ENCODE measurements around the gene RTP3. TPM values are rescaled to one million over a fixed set of nuclear protein-coding genes. Genes with fewer than 3 reads are reported as not detected.

The RTP3 gene
- total RNA-seq, 1 donor from 2014 or later, result not detected

GRCh38 chr3:46466273-46466672 lies 31.5 kb upstream of the RTP3 start:
- H3K36me3 ChIP-seq, result no peaks in the 10 kb centered on the region
- no peak for DNase-seq
- H3K4me1 ChIP-seq, result peaks cover 30% of the 10 kb centered on the region
- TF ChIP-seq CTCF (IDR thresholded peaks at IDR 0.05), result no peak
- no peak overlapping the region for H3K4me3 ChIP-seq
- H3K9me3 ChIP-seq, result no peaks in the 10 kb centered on the region
- H3K27ac ChIP-seq, result no peak overlapping the region
- ATAC-seq, result no peak
- intact Hi-C loops (cut with DNase I), result no loop called here
- peaks cover 19% of the 10 kb centered on the region for H3K27me3 ChIP-seq (ENCODE audit: low read depth)

- no peak overlapping the region for H3K27ac ChIP-seq
- no peaks in the 10 kb centered on the region for H3K36me3 ChIP-seq
- ATAC-seq (no peak), DNase-seq (no peak)
- H3K4me1 ChIP-seq, result peaks cover 30% of the 10 kb centered on the region
- intact Hi-C loops (cut with DNase I), result no loop called here
- H3K27me3 ChIP-seq (ENCODE audit: low read depth), result peaks cover 19% of the 10 kb centered on the region
- no peak for TF ChIP-seq CTCF (IDR thresholded peaks at IDR 0.05)
- H3K9me3 ChIP-seq, result no peaks in the 10 kb centered on the region
- H3K4me3 ChIP-seq, result no peak overlapping the region
These were observed 30.8 kb upstream of the RTP3 start for GRCh38 chr3:46466871-46467403.

GRCh38 chr3:46467562-46467961 lies 30.2 kb upstream of the RTP3 start:
- intact Hi-C loops (cut with DNase I), result no loop called here

GRCh38 chr3:46468753-46469600 lies 28.8 kb upstream of the RTP3 start:
- intact Hi-C loops (cut with DNase I), result no loop called here
- TF ChIP-seq CTCF (IDR thresholded peaks at IDR 0.05), result no peak
- H3K4me1 ChIP-seq, result peaks cover 23% of the 10 kb centered on the region

More at GRCh38 chr3:46467562-46467961, 30.2 kb upstream of the RTP3 start:
- Histone ChIP-seq H3K27me3 (ENCODE audit: low read depth) (peaks cover 19% of the 10 kb centered on the region), H3K27ac (no peak overlapping the region), H3K9me3 (no peaks in the 10 kb centered on the region), H3K4me1 (peaks cover 30% of the 10 kb centered on the region), H3K4me3 (no peak overlapping the region), H3K36me3 (no peaks in the 10 kb centered on the region)
- no peak for TF ChIP-seq CTCF (IDR thresholded peaks at IDR 0.05)
- ATAC-seq (no peak), DNase-seq (no peak)

GRCh38 chr3:46469680-46470357 lies 28.0 kb upstream of the RTP3 start:
- intact Hi-C loops (cut with DNase I), result no loop called here
- TF ChIP-seq CTCF (IDR thresholded peaks at IDR 0.05), result no peak
- ATAC-seq (peak; percentile 7 to 18), DNase-seq (no peak)
- H3K27me3 ChIP-seq (ENCODE audit: low read depth), result peaks cover 5% of the 10 kb centered on the region
- peaks cover 14% of the 10 kb centered on the region for H3K4me1 ChIP-seq
- H3K27ac ChIP-seq, result no peak overlapping the region
- H3K4me3 ChIP-seq, result no peak overlapping the region
- no peaks in the 10 kb centered on the region for H3K36me3 ChIP-seq
- H3K9me3 ChIP-seq, result no peaks in the 10 kb centered on the region

More at GRCh38 chr3:46468753-46469600, 28.8 kb upstream of the RTP3 start:
- H3K27me3 ChIP-seq (ENCODE audit: low read depth), result peaks cover 14% of the 10 kb centered on the region
- no peaks in the 10 kb centered on the region for H3K9me3 ChIP-seq
- no peak for ATAC-seq
- no peak overlapping the region for H3K4me3 ChIP-seq
- no peak for DNase-seq
- no peaks in the 10 kb centered on the region for H3K36me3 ChIP-seq
- H3K27ac ChIP-seq, result no peak overlapping the region

All from lower lobe of right lung (tissue), 2 donors.